Pancreas (tissue), 10 donors: Measurements from ENCODE around the gene UBE2H. TPM values are rescaled to one million over a fixed set of nuclear protein-coding genes. Genes with fewer than 3 reads are reported as not detected.

Experiments used
- ATAC-seq, 4 donors: fragments of 200-7000 bp; cut with Tn5 transposase; one replicate each; pipeline versions ENCODE4 v1.8.0 to v1.9.1; 2020; ENCODE audit warnings: mild to moderate bottlenecking in 4 of 4, moderate library complexity in 4 of 4
- DNase-seq, 6 donors: peaks; one replicate each; pipeline ENCODE4 v3.0.0-alpha.2; 2020
- FAIRE-seq: peaks from 2 replicates; lab custom pipeline; 2012; peaks lifted over from hg19 to GRCh38; lab: Jason Lieb, UNC
- H3K27ac ChIP-seq, 4 donors: fragments of 200-600 bp; sonication (generic); 1 replicate in 3 of 4; 2 replicates in 1 of 4; pipeline versions ENCODE4 v1.5.0 to v1.8.0; 2020
- H3K27me3 ChIP-seq, 4 donors: fragments of 200-600 bp; one replicate each; pipeline ENCODE4 v1.8.0; 2021
- H3K36me3 ChIP-seq, 3 donors: fragments of 200-600 bp; sonication (generic) in 1 of 3; one replicate each; pipeline versions ENCODE4 v1.5.0 to v1.8.0; 2020 to 2021
- H3K4me1 ChIP-seq, 3 donors: fragments of 200-600 bp; one replicate each; pipeline ENCODE4 v1.8.0; 2021
- H3K4me3 ChIP-seq, 4 donors: fragments of 200-600 bp; sonication (generic) in 2 of 4; one replicate each; pipeline versions ENCODE4 v1.5.0 to v1.8.0; 2020 to 2021
- H3K9me3 ChIP-seq, 4 donors: fragments of 200-600 bp; one replicate each; pipeline ENCODE4 v1.8.0; 2021
- WGBS, 2 donors: extraction: QIAGEN DNeasy Blood & Tissue Kit; methylation state at CpG; one replicate each; pipeline ENCODE4 v1.1.7; 2013; 5-methylcytosine and 5-hydroxymethylcytosine counted together
- intact Hi-C, 3 donors: fragments of 100-400 bp; cut with DNase I; formaldehyde crosslinking; loops; one replicate each; pipeline versions ENCODE4 v1.11.1 to v1.14.2; 2022
- polyA plus RNA-seq, 2 donors: library from polyadenylated mRNA; stranded (reverse); fragments of 200-250 nt; gene quantifications; one replicate each; pipeline ENCODE4 v1.2.3, GENCODE V29; 2013
- total RNA-seq, 6 donors: library from RNA; stranded (reverse); fragmentation: NEBNext Ultra II Directional in 4 of 6; extraction: Animal tissue kit (Norgen Biotek cat#: 25700) in 4 of 6; gene quantifications; one replicate each; pipeline versions ENCODE4 v1.2.1 to v1.2.4, GENCODE V29; 2021 to 2023
- TF ChIP-seq, protein P1 (sequence below), 4 donors: fragments of 200-600 bp; sonication (generic) in 3 of 4; IDR thresholded peaks; one replicate each; pipeline versions ENCODE4 v1.5.0 to v1.8.0; 2021; ENCODE audit warnings: antibody characterized with exemption in 4 of 4
- donor health status: healthy with polysubstance abuse.
- donor health status: DM: no; HTN: no; CAD: no; lungs with moderate emphysema.
- donor health status: DM: no; HTN: no; CAD: no.
- donor health status: control.
- donor health status: control.
- donor health status: Bipolar disorder and iron deficiency.
- donor health status: DM: yes; HTN: yes; CAD: no.
- donor health status: DM: no; HTN: no; CAD: no.
- donor health status: DM: no; HTN: no; CAD: no.
- donor health status: DM: yes; HTN: yes; CAD: no.

Gene UBE2H
- total and polyA plus RNA-seq, 8 donors = 16.7 to 85.6 (median 62.6) TPM

DNA sequence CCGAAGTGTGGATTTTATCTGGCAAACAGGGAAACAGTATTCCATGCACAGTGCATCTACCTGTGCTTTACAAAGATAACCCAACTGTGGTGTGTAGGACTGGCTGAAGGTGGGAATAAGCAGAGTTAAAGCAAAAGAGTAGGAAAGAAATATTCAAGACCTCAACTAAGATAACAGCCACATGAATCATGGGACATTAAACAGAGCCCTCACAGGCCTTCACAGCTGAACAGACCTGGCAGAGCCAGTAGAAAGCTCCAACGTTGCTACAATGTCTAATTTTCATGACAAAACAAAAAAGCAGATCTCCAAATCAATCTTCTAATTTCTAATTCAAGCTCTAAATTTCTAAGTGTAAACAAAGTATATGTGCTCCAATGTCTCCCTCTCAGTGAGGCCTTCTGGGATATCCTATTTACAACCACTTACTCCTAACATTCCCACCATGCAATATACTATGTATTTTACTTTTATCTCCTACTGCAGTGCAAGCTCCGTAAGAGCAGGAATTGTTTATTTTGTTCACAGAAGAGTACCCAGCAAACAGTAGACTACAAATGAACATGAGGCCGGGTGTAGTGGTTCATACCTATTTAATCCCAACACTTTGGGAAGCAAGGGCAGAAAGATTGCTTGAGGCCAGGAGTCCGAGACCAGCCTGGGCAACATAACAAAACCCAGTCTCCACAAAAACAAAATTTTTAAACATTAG lies 63.5 kb downstream of the UBE2H start:
- Histone ChIP-seq H3K4me3 (no peak overlapping the region), H3K36me3 (no peaks in the 10 kb centered on the region), H3K27me3 (no peaks in the 10 kb centered on the region), H3K27ac (peak overlapping the region in 1 of 4 donors; percentile 33), H3K9me3 (no peaks in the 10 kb centered on the region), H3K4me1 (peaks cover 36 to 56% (median 37%) of the 10 kb centered on the region in 3 donors)
- 42% methylated on average over 5 of the region's 5 CpGs for WGBS, 2 donors
- TF ChIP-seq, protein P1, sequence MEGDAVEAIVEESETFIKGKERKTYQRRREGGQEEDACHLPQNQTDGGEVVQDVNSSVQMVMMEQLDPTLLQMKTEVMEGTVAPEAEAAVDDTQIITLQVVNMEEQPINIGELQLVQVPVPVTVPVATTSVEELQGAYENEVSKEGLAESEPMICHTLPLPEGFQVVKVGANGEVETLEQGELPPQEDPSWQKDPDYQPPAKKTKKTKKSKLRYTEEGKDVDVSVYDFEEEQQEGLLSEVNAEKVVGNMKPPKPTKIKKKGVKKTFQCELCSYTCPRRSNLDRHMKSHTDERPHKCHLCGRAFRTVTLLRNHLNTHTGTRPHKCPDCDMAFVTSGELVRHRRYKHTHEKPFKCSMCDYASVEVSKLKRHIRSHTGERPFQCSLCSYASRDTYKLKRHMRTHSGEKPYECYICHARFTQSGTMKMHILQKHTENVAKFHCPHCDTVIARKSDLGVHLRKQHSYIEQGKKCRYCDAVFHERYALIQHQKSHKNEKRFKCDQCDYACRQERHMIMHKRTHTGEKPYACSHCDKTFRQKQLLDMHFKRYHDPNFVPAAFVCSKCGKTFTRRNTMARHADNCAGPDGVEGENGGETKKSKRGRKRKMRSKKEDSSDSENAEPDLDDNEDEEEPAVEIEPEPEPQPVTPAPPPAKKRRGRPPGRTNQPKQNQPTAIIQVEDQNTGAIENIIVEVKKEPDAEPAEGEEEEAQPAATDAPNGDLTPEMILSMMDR (IDR thresholded peaks at IDR 0.05) = no peak
- intact Hi-C loops = no loop called here
- DNase-seq (no peak), ATAC-seq (peak in 3 of 4 donors; percentile 40 to 50 (median 47)), FAIRE-seq (no peak)

DNA sequence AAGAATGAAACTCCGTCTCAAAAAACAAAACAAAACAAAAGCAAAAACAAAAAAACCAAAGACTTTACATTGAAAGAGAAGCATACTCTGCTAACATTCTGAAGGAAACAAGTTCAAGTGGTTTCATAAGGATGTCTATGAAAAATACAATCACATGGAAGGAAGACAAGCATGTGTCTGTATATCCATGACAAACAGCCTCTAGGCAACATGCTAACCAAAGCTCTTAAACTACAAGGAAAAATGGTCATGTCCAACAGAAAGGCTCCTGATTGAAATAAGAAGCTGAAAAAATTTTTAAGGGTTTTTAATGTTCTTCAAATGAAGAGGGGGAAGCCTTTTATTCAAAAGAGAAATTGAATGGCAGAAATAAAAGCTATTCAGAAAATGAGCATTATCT lies 64.9 kb downstream of the UBE2H start:
- Histone ChIP-seq H3K4me3 (no peak overlapping the region), H3K27ac (peak overlapping the region in 2 of 4 donors; percentile 62 to 63), H3K4me1 (peaks cover 29 to 45% (median 34%) of the 10 kb centered on the region in 3 donors), H3K36me3 (no peaks in the 10 kb centered on the region), H3K27me3 (no peaks in the 10 kb centered on the region), H3K9me3 (no peaks in the 10 kb centered on the region)
- ATAC-seq = no peak
- no peak for DNase-seq
- 83 to 90% methylated on average over 1 of the region's 1 CpG for WGBS, 2 donors
- intact Hi-C loops = no loop called here
- FAIRE-seq = no peak
- TF ChIP-seq, protein P1 (IDR thresholded peaks at IDR 0.05) = no peak

DNA sequence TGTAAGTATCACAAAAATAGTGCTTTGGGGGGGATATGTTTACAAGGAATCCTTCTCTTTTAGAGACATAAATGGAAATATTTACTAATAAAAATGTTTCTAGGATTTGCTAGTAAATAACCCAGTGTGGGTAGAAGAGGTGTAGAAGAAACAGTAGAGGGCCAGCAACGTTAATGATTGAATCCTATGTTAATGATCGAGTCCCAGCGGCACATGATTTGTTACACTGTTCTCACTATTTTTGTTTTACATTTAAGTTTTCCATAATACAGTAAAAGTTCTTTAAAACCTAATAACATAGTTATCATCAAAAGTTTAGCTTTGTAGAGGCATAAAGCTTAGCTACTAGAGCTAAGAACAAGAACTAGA lies 66.0 kb downstream of the UBE2H start:
- Histone ChIP-seq H3K36me3 (no peaks in the 10 kb centered on the region), H3K9me3 (no peaks in the 10 kb centered on the region), H3K4me3 (no peak overlapping the region), H3K27ac (peak overlapping the region in 2 of 4 donors; percentile 62 to 63), H3K4me1 (peaks cover 31 to 45% (median 37%) of the 10 kb centered on the region in 3 donors), H3K27me3 (no peaks in the 10 kb centered on the region)
- FAIRE-seq = no peak
- no peak for DNase-seq
- TF ChIP-seq, protein P1 (IDR thresholded peaks at IDR 0.05) = no peak
- 14 to 20% methylated on average over 3 of the region's 3 CpGs for WGBS, 2 donors
- intact Hi-C loops = no loop called here
- ATAC-seq = peak in 3 of 4 donors; percentile 47 to 60 (median 53)

DNA sequence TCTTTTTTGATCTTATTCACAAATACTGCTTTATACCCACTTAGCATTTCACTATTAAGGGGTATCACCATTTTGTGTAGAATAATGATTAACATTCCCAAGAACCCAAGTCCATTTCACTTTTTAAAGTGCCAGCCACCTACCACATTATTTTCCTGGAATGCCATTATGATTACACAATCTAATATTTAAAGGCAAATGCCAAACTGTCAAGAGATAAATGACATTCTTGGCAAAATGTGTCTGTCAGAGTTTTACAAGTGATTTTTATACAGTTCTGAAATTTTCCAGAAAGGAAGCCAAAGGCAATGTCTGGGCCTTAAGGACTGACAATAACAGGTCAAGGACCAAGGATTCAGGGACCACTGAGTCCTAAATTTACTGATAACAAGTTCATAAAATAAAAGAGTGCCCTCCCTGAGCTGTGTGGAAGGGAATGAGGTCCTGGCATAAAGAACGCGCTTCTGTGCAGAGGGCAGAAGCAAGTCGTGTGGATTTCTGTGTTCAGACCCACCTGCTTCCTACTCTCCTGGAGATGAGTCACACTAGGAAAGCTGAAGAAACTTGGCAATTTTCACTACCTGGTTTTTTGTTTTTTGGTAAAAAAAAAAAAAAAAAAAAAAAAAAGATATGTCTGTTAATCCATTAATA lies 66.5 kb downstream of the UBE2H start:
- peak; percentile 76 to 83 (median 79) for ATAC-seq
- no peak for FAIRE-seq
- WGBS, 2 donors = 18% methylated on average over 3 of the region's 3 CpGs
- TF ChIP-seq, protein P1 (IDR thresholded peaks at IDR 0.05) = no peak
- DNase-seq = peak in 1 of 6 donors; percentile 57
- intact Hi-C loops = no loop called here
- H3K9me3 ChIP-seq = no peaks in the 10 kb centered on the region
- peaks cover 31 to 45% (median 37%) of the 10 kb centered on the region in 3 donors for H3K4me1 ChIP-seq
- peak overlapping the region in 3 of 4 donors; percentile 30 to 63 (median 62) for H3K27ac ChIP-seq
- no peaks in the 10 kb centered on the region for H3K27me3 ChIP-seq
- H3K36me3 ChIP-seq = no peaks in the 10 kb centered on the region
- H3K4me3 ChIP-seq = no peak overlapping the region
